ENCODE results near the gene SPDYE6. TPM values are rescaled to one million over a fixed set of nuclear protein-coding genes. Genes with fewer than 3 reads are reported as not detected.
"Not testable (repeated sequence)": the region's sequence is repeated elsewhere in the genome, so short reads cannot be mapped to it uniquely, and the experiment has no call there.

Gene SPDYE6
- total RNA-seq, 1 donor from 2014 or later = not detected

DNA sequence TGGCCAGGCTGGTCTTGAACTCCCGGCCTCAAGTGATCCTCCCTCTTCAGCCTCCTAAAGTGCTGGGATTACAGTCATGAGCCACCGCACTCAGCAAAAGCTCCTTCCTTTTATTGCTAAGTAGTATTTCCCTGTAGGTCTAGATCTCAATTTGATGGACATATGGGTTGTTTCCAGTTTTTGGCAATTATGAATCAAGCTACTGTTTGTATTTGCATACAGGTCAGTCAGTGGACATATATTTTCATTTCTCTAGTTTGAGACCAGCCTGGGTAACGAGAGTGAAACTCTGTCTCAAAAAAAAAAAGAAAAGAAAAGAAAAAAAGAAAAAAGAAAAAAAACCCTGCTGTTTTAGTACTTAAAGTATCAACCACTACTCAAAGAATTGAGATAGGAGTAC, 33.6 kb upstream of the SPDYE6 start:
- H3K27me3 ChIP-seq (ENCODE audit: control insufficient read depth, insufficient read depth, low read length) = no peaks in the 10 kb centered on the region
- no peaks in the 10 kb centered on the region for H3K36me3 ChIP-seq (ENCODE audit: control insufficient read depth, insufficient read depth, low read length)
- TF ChIP-seq, protein P1, sequence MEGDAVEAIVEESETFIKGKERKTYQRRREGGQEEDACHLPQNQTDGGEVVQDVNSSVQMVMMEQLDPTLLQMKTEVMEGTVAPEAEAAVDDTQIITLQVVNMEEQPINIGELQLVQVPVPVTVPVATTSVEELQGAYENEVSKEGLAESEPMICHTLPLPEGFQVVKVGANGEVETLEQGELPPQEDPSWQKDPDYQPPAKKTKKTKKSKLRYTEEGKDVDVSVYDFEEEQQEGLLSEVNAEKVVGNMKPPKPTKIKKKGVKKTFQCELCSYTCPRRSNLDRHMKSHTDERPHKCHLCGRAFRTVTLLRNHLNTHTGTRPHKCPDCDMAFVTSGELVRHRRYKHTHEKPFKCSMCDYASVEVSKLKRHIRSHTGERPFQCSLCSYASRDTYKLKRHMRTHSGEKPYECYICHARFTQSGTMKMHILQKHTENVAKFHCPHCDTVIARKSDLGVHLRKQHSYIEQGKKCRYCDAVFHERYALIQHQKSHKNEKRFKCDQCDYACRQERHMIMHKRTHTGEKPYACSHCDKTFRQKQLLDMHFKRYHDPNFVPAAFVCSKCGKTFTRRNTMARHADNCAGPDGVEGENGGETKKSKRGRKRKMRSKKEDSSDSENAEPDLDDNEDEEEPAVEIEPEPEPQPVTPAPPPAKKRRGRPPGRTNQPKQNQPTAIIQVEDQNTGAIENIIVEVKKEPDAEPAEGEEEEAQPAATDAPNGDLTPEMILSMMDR (IDR thresholded peaks at IDR 0.05; ENCODE audit: insufficient read depth, low read length, poor library complexity, severe bottlenecking) = no peak
- no peak overlapping the region for H3K4me3 ChIP-seq (ENCODE audit: low read depth, low read length)
- DNase-seq (ENCODE audit: low read depth) = no peak

DNA sequence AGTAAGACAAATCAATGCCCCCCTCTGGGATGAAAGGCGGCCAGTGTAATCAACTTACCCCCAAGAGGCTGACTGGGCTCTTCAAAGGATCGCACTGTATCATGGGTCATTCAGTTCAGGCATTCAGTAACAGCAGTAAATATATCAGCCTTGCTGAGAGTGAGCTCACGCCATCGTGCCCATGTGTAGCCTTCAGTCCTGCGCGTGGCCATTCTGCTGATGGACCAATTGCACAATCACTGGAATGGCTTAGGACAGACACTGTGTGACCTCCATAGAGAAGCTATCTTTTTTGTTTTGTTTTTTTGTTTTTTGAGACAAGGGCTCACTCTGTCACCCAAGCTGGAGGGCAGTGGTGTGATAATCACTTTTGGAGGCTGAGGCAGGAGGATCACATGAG, 30.8 kb upstream of the SPDYE6 start:
- TF ChIP-seq, protein P1 (IDR thresholded peaks at IDR 0.05; ENCODE audit: insufficient read depth, low read length, poor library complexity, severe bottlenecking) = no peak
- no peak overlapping the region for H3K4me3 ChIP-seq (ENCODE audit: low read depth, low read length)
- H3K36me3 ChIP-seq (ENCODE audit: control insufficient read depth, insufficient read depth, low read length) = no peaks in the 10 kb centered on the region
- no peak for DNase-seq (ENCODE audit: low read depth)
- H3K27me3 ChIP-seq (ENCODE audit: control insufficient read depth, insufficient read depth, low read length) = no peaks in the 10 kb centered on the region

DNA sequence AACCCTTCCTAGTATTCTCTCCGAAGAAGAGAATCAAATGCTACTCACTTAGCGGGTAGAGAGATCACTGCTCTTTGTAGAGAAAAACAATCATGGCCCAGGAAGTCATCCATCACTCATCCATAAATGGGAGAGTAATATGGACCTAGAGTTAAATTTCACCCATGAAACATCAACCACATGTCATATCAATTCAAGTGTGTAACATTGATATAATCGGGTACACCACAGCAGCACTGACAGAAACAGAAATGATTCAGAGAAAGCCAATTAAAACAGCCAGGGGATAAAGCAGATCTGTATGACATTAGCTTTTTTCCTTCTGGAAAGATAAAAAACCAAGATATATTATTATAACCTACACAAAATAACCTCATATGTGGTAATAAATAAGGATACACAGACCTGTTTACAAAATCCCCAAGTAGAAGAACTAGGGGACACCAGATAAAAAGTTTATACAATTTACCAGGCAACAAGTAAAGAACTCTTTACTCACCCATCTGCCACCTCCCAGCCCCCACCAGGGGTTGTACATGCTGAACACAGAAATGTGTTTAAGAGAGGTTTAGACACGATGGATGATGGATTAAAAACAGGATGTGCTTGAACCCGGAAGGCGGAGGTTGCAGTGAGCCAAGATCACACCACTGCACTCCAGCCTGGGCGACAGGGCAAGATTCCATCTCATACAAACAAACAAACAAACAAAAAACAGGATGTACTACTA, 25.6 kb upstream of the SPDYE6 start:
- not testable (repeated sequence) for H3K27me3 ChIP-seq (ENCODE audit: control insufficient read depth, insufficient read depth, low read length); H3K4me3 ChIP-seq (ENCODE audit: low read depth, low read length); H3K36me3 ChIP-seq (ENCODE audit: control insufficient read depth, insufficient read depth, low read length); DNase-seq (ENCODE audit: low read depth)

DNA sequence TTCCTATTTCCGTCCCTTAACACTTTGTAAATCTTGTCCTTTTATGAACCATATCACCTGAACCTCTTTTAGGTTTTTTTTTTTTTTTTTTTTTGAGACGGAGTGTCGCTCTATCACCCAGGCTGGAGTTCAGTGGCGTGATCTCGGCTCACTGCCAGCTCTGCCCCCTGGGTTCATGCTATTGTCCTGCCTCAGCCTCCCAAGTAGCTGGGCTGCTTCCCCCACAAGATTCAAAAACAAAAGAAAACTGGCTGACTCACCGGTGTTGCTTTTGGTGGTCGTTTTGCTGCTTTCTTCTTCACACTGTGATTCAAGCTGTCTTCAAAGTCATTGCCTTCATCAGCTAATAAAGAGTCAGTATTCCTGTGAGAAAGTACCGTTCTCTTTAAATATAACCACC, 24.6 kb upstream of the SPDYE6 start:
- H3K4me3 ChIP-seq (ENCODE audit: low read depth, low read length); H3K27me3 ChIP-seq (ENCODE audit: control insufficient read depth, insufficient read depth, low read length); H3K36me3 ChIP-seq (ENCODE audit: control insufficient read depth, insufficient read depth, low read length); DNase-seq (ENCODE audit: low read depth): not testable (repeated sequence)

DNA sequence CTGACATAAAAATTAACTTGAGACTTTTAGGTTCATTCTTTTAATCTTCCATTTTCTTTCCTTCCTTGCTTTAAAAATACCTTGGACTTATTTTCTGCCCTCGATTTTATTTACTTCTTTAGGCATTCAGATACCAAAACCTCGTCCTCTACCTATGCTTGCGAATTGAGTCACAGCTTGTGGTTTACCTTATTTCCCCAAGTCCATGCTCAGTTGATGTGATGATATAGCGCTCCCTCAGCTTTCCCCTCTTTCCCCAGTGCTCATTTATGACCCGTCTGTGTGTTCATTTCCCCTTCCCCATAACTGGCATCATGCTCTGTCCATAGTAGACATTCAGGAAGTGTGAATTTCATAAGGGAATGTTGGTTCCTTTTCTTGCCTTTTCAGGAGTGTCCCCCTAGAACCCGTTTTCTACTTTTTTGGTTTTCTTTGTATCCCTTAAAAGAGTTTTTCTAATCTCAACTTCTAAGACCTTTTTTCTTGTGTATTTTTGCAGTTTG, 20.8 kb upstream of the SPDYE6 start:
- Histone ChIP-seq H3K27me3 (ENCODE audit: control insufficient read depth, insufficient read depth, low read length) (no peaks in the 10 kb centered on the region), H3K36me3 (ENCODE audit: control insufficient read depth, insufficient read depth, low read length) (no peaks in the 10 kb centered on the region), H3K4me3 (ENCODE audit: low read depth, low read length) (no peak overlapping the region)
- TF ChIP-seq, protein P1 (IDR thresholded peaks at IDR 0.05; ENCODE audit: insufficient read depth, low read length, poor library complexity, severe bottlenecking) = no peak
- DNase-seq (ENCODE audit: low read depth) = no peak

DNA sequence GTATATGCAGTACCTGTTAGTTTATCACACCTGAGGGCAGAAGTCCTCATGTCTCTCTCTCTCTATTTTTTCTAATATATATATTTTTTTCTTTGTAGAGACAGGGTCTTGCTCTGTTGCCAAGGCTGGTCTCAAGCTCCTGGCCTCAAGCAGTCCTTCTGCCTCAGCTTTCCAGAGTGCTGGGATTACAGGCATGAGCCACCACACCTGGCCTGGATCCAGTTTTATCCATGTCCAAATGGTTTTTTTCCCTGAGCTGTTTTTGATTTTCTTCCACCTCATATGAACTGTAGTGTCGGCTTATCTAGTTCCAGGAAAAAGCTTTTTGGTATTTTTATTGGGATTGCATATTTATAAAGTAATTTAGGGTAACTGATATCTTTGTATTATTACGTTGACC, 16.6 kb upstream of the SPDYE6 start:
- not testable (repeated sequence) for H3K27me3 ChIP-seq (ENCODE audit: control insufficient read depth, insufficient read depth, low read length); H3K36me3 ChIP-seq (ENCODE audit: control insufficient read depth, insufficient read depth, low read length); H3K4me3 ChIP-seq (ENCODE audit: low read depth, low read length); DNase-seq (ENCODE audit: low read depth)

DNA sequence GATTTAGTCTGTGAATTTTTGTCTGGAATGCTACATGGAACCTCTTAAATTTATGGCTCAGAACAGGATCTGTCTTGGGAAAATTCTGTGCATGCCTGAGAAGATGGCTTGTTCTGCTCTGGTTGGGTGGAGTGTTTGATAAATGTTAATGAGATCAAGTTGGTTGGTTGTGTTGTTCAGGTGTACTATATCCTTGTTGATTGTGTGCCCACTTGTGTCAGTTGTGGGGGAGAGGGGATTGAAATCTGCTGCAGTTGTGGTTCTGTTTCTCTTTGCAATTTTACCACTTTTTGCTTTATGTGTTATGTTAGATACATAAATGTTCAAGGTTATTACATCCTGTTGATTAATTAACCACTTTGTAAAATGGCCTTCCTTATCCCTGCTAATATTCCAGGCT, 13.8 kb upstream of the SPDYE6 start:
- not testable (repeated sequence) for H3K4me3 ChIP-seq (ENCODE audit: low read depth, low read length); H3K27me3 ChIP-seq (ENCODE audit: control insufficient read depth, insufficient read depth, low read length); H3K36me3 ChIP-seq (ENCODE audit: control insufficient read depth, insufficient read depth, low read length); DNase-seq (ENCODE audit: low read depth)

DNA sequence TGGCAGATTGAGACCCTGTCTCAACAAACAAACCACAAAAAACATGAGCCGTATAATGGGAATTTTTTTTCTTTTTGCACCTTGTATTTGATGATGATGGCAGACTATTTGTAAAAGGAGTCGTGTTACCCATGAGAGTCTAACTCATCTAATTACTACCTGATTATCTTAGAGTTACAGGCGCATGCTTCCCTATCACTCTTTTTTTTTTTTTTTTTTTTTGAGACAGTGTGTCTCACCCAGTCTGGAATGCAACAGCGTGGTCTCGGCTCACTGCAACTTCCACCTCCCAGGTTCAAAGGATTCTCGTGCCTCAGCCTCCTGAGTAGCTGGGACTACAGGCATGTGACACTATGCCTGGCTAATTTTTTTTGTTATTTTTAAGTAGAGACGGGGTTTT, 9.1 kb upstream of the SPDYE6 start:
- H3K4me3 ChIP-seq (ENCODE audit: low read depth, low read length); H3K27me3 ChIP-seq (ENCODE audit: control insufficient read depth, insufficient read depth, low read length); H3K36me3 ChIP-seq (ENCODE audit: control insufficient read depth, insufficient read depth, low read length): not testable (repeated sequence)
- peak; percentile 9 for DNase-seq (ENCODE audit: low read depth)

DNA sequence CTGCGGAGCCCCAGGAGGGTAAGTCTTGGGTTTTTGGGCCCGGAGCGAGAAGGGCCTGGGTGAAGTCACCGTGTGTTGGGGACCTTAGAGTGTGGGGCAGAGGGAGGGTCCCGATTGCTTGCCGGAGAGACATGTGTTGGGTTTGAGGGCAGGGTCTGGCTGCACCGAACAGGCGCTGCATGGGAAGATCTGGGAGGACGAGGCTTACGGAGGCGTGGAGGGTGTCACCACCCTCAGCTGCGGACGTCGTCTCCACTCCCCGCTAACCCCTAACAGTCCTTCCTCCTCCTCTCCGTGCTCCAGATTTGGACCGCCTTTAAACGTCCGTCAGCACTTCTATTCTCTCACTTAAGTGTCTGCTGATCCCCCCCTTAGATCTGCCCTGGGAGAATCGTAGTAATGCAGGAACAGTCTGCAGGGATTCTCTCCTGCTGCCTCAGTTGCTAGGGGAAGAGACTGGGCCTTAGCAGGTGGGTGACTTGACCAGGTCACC, 8.2 kb upstream of the SPDYE6 start:
- not testable (repeated sequence) for H3K36me3 ChIP-seq (ENCODE audit: control insufficient read depth, insufficient read depth, low read length); H3K27me3 ChIP-seq (ENCODE audit: control insufficient read depth, insufficient read depth, low read length); DNase-seq (ENCODE audit: low read depth)
- peak overlapping the region; percentile 59 for H3K4me3 ChIP-seq (ENCODE audit: low read depth, low read length)

Data from kidney epithelial cell (primary cell).